Stimulated activated memory B cell treated with anti-CD40 and anti-IgM and Interleukin-4, amounts not matched to agents 10 μg/mL and 1 μg/mL and 100 μg/mL, for 72 hours (primary cell): ENCODE measurements around the gene SELENOS.
"Not testable (repeated sequence)": the region's sequence is repeated elsewhere in the genome, so short reads cannot be mapped to it uniquely, and the experiment has no call there.

Experiments
- ATAC-seq: fragments of 150-1000 bp; cut with Tn5 transposase; 2 replicates; pipeline ENCODE4 v1.10.0; 2021
- H3K27ac Mint-ChIP-seq: one replicate; pipeline ENCODE4 v1.8.0; 2022; ENCODE audit warnings: mild to moderate bottlenecking, mixed read lengths
- H3K27me3 Mint-ChIP-seq: one replicate; pipeline ENCODE4 v1.8.0; 2022; ENCODE audit warnings: mixed read lengths
- H3K36me3 Mint-ChIP-seq: one replicate; pipeline ENCODE4 v1.8.0; 2022; ENCODE audit warnings: mixed read lengths
- H3K4me1 Mint-ChIP-seq: one replicate; pipeline ENCODE4 v1.8.0; 2022; ENCODE audit warnings: mixed read lengths
- H3K4me3 Mint-ChIP-seq: one replicate; pipeline ENCODE4 v1.8.0; 2022; ENCODE audit warnings: mild to moderate bottlenecking, moderate library complexity, mixed read lengths
- H3K9me3 Mint-ChIP-seq: one replicate; pipeline ENCODE4 v1.8.0; 2022; ENCODE audit warnings: mixed read lengths

The SELENOS gene

GRCh38 chr15:101296418-101297405 is 19.4 kb upstream of the SELENOS start:
- ATAC-seq, result no peak

GRCh38 chr15:101295607-101296161 is 18.4 kb upstream of the SELENOS start:
- H3K4me3 Mint-ChIP-seq, result peak overlapping the region; percentile 92
- ATAC-seq, result peak; percentile 70
- H3K27ac Mint-ChIP-seq, result peak overlapping the region; percentile 90
- peaks cover 4% of the 10 kb centered on the region for H3K36me3 Mint-ChIP-seq
- H3K4me1 Mint-ChIP-seq, result peaks cover 19% of the 10 kb centered on the region
- no peaks in the 10 kb centered on the region for H3K27me3 Mint-ChIP-seq
- no peaks in the 10 kb centered on the region for H3K9me3 Mint-ChIP-seq

More at GRCh38 chr15:101296418-101297405, 19.4 kb upstream of the SELENOS start:
- Mint-ChIP-seq H3K27ac (no peak overlapping the region), H3K4me3 (peak overlapping the region; percentile 92), H3K36me3 (peaks cover 4% of the 10 kb centered on the region), H3K4me1 (peaks cover 19% of the 10 kb centered on the region), H3K27me3 (no peaks in the 10 kb centered on the region), H3K9me3 (no peaks in the 10 kb centered on the region)

GRCh38 chr15:101294731-101295606 is 17.7 kb upstream of the SELENOS start, which contains the start of gene SNRPA1:
Gene SNRPA1, minus strand, starts transcription at chr15:101295248. Its CDS starts 70 bp downstream, at chr15:101295178.
- Mint-ChIP-seq H3K4me3 (peak within 1 kb of the TSS; percentile 92), H3K4me1 (peaks cover 25% of the 10 kb centered on the region), H3K9me3 (no peaks in the 10 kb centered on the region), H3K27ac (peak within 1 kb of the TSS; percentile 90), H3K27me3 (no peaks in the 10 kb centered on the region), H3K36me3 (peaks cover 4% of the 10 kb centered on the region)
- ATAC-seq, result peak; percentile 92

GRCh38 chr15:101293122-101293521 is 15.8 kb upstream of the SELENOS start:
- Mint-ChIP-seq H3K4me1 (peaks cover 39% of the 10 kb centered on the region), H3K4me3 (peak overlapping the region; percentile 92), H3K27ac (peak overlapping the region; percentile 90), H3K27me3 (no peaks in the 10 kb centered on the region), H3K9me3 (no peaks in the 10 kb centered on the region), H3K36me3 (peaks cover 19% of the 10 kb centered on the region)
- no peak for ATAC-seq

DNA sequence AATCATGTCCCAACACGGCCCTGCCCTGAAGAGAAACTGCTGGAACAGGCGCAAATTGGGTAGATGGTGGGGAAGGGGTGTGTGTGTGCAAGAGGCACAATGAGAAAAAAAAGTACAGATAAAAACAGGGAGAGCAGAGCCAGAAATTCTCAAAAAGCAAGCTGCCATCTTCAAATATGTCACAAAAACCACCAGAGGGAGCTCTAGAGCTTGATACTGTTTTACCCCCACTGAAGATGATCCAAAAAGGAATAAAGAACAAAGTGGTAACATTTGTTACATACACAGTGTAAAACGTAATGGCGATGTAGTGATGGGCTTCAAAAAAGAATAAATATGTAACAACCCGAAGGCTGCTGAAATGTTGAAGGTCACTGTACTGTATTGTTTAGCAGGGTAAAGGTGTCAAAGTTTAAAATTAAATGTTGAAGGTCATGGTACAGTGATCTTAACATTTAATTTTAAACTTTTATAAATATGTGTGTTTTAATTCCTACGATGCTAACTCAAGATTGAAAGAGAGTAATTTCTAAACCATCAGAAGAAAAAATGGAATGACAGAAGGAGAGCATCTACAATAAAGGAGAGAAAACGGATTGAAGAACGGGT is 11.7 kb upstream of the SELENOS start:
- peaks cover 25% of the 10 kb centered on the region for H3K36me3 Mint-ChIP-seq

DNA sequence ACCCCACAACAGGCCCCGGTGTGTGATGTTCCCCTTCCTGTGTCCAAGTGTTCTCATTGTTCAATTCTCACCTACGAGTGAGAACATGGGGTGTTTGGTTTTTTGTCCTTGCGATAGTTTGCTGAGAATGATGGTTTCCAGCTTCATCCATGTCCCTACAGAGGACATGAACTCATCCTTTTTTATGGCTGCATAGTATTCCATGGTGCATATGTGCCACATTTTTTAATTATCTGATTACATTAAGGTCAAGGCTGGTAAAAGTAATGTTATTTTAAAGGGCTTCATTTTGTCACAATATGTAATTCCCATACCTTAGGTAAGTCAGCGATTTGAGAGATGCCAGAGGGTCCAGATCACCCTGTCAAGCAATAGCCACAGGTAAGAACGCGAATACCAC is 10.1 kb upstream of the SELENOS start:
- not testable (repeated sequence) for H3K27ac Mint-ChIP-seq, H3K27me3 Mint-ChIP-seq, H3K4me3 Mint-ChIP-seq, H3K9me3 Mint-ChIP-seq, ATAC-seq
- peaks cover 31% of the 10 kb centered on the region for H3K36me3 Mint-ChIP-seq
- H3K4me1 Mint-ChIP-seq, result peaks cover 20% of the 10 kb centered on the region

More for the DNA sequence above, 11.7 kb upstream of the SELENOS start:
- ATAC-seq, result no peak
- Mint-ChIP-seq H3K27ac (peak overlapping the region; percentile 10), H3K4me1 (peaks cover 33% of the 10 kb centered on the region), H3K27me3 (no peaks in the 10 kb centered on the region), H3K4me3 (no peak overlapping the region), H3K9me3 (no peaks in the 10 kb centered on the region)

DNA sequence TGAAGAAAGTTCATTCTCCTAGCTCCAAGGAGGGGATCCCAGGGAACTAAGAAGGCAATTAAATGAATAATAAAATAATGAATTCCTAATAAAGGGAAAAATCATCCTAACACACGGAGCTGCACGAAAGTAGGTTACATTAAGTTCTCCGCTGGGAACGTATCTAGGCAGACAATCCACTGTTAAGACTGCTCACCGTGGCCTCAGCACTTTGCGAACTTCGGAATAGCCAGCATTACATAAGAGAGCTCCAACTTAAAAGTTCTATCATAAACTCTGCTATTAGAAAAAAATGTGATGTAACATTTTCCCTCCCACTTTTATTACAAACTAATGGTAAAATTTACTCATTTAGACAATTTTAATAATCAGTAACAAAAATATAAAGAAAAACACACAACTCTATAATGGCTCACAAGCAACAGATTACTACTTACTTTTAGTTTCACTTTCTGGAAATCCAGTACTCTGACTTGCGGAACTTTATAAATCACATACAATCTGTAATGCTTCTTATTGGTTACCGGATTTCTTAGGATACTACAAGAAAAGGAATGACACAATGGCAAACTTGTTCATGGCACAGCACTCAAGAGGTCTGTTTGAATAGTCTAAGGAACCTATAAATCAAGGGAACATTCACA is 9.3 kb upstream of the SELENOS start:
- Mint-ChIP-seq H3K9me3 (no peaks in the 10 kb centered on the region), H3K4me3 (no peak overlapping the region), H3K36me3 (peaks cover 38% of the 10 kb centered on the region), H3K27ac (no peak overlapping the region), H3K4me1 (peaks cover 20% of the 10 kb centered on the region), H3K27me3 (no peaks in the 10 kb centered on the region)
- no peak for ATAC-seq

DNA sequence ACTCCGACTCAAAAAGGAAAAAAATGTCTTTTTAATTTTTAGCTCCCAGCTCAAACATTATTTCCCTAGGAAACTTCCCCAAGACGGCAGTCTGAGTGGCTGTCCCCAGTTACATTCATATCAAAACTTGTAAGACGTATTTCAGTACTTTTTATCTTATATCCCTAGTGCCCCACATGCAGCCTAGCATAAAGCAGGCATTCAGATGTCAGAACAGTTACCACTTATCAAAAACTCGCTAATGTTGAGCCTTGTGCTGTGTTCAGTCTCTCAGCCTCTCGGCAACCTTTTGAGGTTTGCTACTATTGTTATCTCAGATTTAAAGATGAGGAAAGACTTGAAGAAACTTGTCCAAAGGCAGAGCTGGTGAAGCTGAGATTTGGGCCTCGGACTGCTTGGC is 6.6 kb upstream of the SELENOS start:
- no peaks in the 10 kb centered on the region for H3K27me3 Mint-ChIP-seq
- H3K9me3 Mint-ChIP-seq, result no peaks in the 10 kb centered on the region
- peaks cover 8% of the 10 kb centered on the region for H3K4me1 Mint-ChIP-seq
- H3K4me3 Mint-ChIP-seq, result no peak overlapping the region
- ATAC-seq, result no peak
- H3K36me3 Mint-ChIP-seq, result peaks cover 51% of the 10 kb centered on the region
- H3K27ac Mint-ChIP-seq, result no peak overlapping the region

- ATAC-seq, result no peak
- no peaks in the 10 kb centered on the region for H3K9me3 Mint-ChIP-seq
- peaks cover 34% of the 10 kb centered on the region for H3K36me3 Mint-ChIP-seq
- H3K4me3 Mint-ChIP-seq, result no peak overlapping the region
- H3K4me1 Mint-ChIP-seq, result peaks cover 19% of the 10 kb centered on the region
- H3K27me3 Mint-ChIP-seq, result no peaks in the 10 kb centered on the region
- no peak overlapping the region for H3K27ac Mint-ChIP-seq
Measured at GRCh38 chr15:101280007-101280406, 2.7 kb upstream of the SELENOS start.

GRCh38 chr15:101277943-101278564 is 769 bp upstream of the SELENOS start:
- ATAC-seq, result no peak
- Mint-ChIP-seq H3K4me1 (peaks cover 25% of the 10 kb centered on the region), H3K36me3 (peaks cover 52% of the 10 kb centered on the region), H3K4me3 (peak overlapping the region; percentile 96), H3K27me3 (no peaks in the 10 kb centered on the region), H3K9me3 (no peaks in the 10 kb centered on the region), H3K27ac (peak overlapping the region; percentile 76)

DNA sequence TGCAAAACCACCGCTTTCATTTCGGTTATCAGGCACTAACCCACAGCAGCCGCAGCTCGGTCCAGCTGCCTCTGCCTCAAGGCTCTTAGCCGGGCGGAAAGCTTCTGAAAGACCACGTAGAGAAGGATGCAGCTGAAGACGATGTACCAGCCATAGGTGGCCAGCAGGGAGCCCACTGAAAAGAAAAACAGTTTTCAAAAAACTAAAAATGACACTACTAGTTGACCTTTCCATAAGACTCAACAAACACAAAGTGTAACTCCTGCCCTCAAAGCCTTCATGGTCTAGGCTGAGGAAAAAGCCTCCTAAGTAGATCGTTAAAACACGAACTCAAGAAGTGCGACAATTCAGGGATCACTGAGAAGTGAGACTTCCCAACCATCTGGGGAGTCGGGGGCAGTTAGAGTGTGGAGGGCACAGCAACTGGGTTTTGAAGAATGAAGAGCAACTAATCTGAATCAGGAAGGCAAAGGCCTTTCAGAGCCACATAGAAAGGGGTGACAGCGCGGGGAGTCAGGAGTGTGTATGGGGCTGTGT is 716 bp downstream of the SELENOS start:
- Mint-ChIP-seq H3K9me3 (no peaks in the 10 kb centered on the region), H3K4me1 (peaks cover 25% of the 10 kb centered on the region), H3K36me3 (peaks cover 52% of the 10 kb centered on the region), H3K27me3 (no peaks in the 10 kb centered on the region), H3K27ac (peak overlapping the region; percentile 83), H3K4me3 (peak overlapping the region; percentile 96)
- peak; percentile 47 for ATAC-seq

GRCh38 chr15:101275018-101275417 is 2.3 kb downstream of the SELENOS start:
- no peak overlapping the region for H3K27ac Mint-ChIP-seq
- peaks cover 25% of the 10 kb centered on the region for H3K4me1 Mint-ChIP-seq
- no peak for ATAC-seq
- H3K27me3 Mint-ChIP-seq, result no peaks in the 10 kb centered on the region
- H3K4me3 Mint-ChIP-seq, result no peak overlapping the region
- no peaks in the 10 kb centered on the region for H3K9me3 Mint-ChIP-seq
- H3K36me3 Mint-ChIP-seq, result peaks cover 47% of the 10 kb centered on the region

DNA sequence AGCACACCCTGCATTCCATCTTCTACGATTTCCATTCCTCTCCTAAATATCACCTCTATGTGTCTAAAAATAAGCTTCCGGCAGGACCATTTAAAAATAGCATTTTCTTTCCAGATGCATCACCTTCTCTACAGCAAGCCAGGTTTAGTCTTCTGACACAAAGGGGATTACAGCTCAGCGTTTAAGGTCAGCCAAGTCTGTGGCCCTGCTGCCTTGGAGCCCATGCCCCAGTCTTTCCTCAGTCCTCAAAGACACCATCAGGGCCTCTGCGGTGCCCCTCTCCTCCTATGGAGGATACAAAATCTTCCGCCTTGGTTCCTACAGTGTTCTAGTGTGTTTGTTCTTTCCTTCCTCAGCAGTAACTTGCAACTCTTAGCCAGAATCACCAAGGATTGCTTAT is 3.8 kb downstream of the SELENOS start:
- no peaks in the 10 kb centered on the region for H3K9me3 Mint-ChIP-seq
- no peak for ATAC-seq
- H3K27ac Mint-ChIP-seq, result no peak overlapping the region
- H3K36me3 Mint-ChIP-seq, result peaks cover 54% of the 10 kb centered on the region
- no peak overlapping the region for H3K4me3 Mint-ChIP-seq
- peaks cover 25% of the 10 kb centered on the region for H3K4me1 Mint-ChIP-seq
- H3K27me3 Mint-ChIP-seq, result no peaks in the 10 kb centered on the region

DNA sequence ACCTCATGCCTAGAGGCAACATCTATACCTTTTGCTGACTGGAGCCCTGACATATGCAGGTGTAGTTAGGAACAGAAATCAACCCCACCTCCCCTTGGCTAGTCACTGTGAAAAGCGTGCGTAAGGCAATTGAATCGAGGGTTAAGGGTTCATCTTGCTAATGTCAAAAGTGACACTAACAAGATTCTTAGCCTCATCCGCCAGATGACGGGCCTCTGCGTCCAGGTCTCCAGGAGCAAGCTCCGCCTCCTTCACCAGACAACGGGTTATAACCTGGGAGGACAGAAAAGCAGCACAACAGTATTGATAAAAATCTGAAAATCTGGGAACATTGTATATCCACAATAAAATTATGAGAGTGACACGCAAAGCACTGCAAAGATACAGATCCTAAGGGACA is 4.7 kb downstream of the SELENOS start:
- ATAC-seq, result no peak
- Mint-ChIP-seq H3K36me3 (peaks cover 54% of the 10 kb centered on the region), H3K27ac (no peak overlapping the region), H3K27me3 (no peaks in the 10 kb centered on the region), H3K9me3 (no peaks in the 10 kb centered on the region), H3K4me1 (peaks cover 19% of the 10 kb centered on the region), H3K4me3 (no peak overlapping the region)
